Endothelial cell of umbilical vein (primary cell): ENCODE measurements around the gene CDK15.

Source experiments
- CTCF ChIP-seq, 2 donors: IDR thresholded peaks; 1 replicate in 1 of 2; 2 replicates in 1 of 2; pipeline ENCODE4 v1.5.1; 2011; ENCODE audit warnings: low read length in 2 of 2, mild to moderate bottlenecking in 2 of 2, moderate library complexity in 2 of 2, control low read depth in 1 of 2, inconsistent platforms in 1 of 2, low read depth in 1 of 2; ENCODE audit not compliant: insufficient read depth in 1 of 2; ENCODE audit errors: extremely low read depth in 1 of 2
- JUN ChIP-seq: IDR thresholded peaks from 2 replicates; pipeline ENCODE4 v1.6.1; 2011; ENCODE audit warnings: borderline replicate concordance, low read depth; ENCODE audit not compliant: insufficient read length, insufficient read depth
- MAX ChIP-seq: IDR thresholded peaks from 2 replicates; pipeline ENCODE4 v1.6.1; 2011; ENCODE audit not compliant: insufficient read depth, insufficient read length
- POLR2A ChIP-seq: IDR thresholded peaks from 2 replicates; pipeline ENCODE4 v1.6.1; 2012; ENCODE audit warnings: low read depth, mild to moderate bottlenecking, control low read depth, low read length
- POLR2AphosphoS5 ChIP-seq: IDR thresholded peaks from 2 replicates; pipeline ENCODE4 v1.6.1; 2012; ENCODE audit warnings: low read depth, mild to moderate bottlenecking, control low read depth, low read length, moderate library complexity; ENCODE audit not compliant: insufficient read depth

GRCh38 chr2:201813996-201814760, 7.8 kb downstream of the CDK15 start:
- TF ChIP-seq POLR2AphosphoS5 (no peak), CTCF (IDR thresholded peaks at IDR 0.05; ENCODE audit: extremely low read depth in 1 of 2, insufficient read depth in 1 of 2, low read depth in 1 of 2, low read length in 2 of 2) (no peak), POLR2A (no peak), MAX (no peak), JUN (no peak)
